ENCODE data around the gene CA5A.
"Not testable (repeated sequence)": the region's sequence is repeated elsewhere in the genome, so short reads cannot be mapped to it uniquely, and the experiment has no call there.

The CA5A gene

DNA sequence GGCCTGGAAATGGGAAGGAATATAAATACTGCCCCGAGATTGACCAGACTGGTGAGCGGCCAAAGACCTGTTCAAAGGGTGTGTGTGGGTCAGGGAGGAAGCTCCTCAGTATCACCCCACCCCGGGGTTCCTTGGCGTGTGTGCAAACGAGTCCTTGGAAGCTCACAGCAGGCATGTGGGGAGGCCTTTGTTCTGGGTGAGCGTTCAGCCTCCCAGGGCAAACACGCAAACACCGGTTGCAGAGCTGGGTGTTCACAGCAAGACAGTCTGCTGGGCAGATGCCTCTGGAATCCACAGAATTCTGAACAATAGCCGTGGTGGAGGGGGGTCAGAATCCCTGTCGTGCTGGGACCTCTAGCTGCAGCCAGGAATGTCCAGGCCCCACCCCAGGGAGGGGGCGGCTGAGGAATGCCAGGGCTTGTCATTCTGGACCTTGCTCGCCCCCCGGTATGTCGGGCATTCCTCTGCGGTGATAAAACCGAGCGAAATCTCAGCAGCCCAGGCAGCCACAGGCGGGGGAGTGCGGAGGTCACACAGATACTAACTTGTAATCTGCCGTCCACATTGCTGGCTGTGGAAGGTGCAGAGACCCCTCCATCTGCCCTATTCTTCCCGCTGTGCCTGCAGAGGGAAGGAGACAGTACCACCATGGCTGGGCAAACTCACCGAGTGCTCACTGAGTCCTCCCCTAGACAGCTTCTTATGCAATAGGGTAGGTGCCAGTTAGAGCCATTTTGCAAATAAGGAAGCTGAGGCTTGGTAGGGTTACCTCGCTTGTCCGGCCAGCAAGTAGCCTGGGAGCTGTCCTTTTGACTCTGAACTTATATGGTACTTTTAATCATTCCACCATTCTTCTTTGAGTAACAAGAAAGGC is 65.7 kb downstream of the CA5A start:
- FAIRE-seq (peak; percentile 66), DNase-seq (ENCODE audit: low spot score) (peak; percentile 92)

DNA sequence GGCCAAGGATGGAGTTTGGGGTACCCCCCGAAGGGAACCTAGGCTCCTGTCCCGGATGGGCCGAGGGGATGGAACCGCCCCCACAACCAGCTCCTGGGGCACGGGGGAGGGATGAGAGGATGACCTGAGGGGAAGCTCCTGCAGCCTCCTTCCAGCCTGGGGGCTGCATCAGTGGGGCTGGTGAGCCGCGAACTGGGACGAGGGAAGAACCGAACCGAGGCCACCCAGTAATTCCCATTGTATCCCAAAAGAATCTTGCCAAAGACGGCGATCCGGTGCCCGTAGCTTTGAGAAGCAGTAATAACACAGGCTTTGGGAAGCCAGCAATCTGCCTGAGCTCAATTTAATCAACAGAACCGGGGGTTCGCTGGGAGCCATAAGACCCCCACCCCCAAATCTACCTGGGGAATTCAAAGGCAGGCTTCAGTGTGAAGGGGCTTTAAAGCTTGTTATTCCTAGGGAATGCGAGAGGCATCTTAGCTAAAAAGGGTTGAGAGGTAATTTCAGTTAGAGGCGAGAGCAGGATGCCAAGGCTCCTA is 66.4 kb downstream of the CA5A start:
- DNase-seq (ENCODE audit: low spot score); FAIRE-seq: not testable (repeated sequence)

DNA sequence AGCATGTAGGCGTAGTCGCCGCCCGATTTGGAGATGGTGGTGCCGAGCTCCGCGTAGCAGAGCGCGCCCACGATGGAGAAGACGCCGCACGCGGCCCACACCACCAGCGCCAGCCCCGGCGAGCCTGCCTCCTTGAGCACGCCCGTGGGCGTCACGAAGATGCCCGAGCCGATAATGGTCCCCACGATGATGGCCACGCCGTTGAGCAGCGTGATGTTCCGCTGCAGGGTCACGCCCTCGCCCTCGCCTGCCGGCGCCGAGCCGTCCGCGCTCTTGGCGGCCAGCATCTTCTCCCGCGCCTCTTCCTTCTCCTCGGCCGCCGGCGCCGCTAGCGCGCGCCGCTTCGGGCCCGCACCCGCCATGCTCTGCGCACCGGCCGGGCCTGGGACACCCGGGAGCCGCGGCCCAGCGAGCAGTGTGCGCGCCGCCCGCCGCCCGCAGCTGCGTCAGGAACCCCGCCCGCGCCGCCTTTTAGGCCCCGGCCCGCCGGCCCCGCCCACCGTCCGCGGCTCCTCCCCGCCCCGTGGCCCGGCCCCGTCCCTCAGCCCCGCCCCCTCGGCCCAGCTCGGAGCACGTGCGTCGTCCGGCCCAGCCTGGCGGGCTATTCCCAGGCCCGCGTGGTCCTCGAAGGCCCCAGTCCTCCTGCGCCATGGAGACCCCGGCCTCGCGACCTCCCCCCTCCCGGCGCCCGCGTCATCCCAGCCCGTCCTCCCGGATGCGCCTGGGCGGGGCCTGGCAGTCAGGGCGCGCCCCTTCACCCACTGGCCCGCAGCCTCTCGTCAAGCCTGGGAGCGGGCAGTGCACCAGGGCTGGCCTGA is 67.1 kb downstream of the CA5A start, which contains the start of gene SLC7A5:
SLC7A5 (minus strand) TSS at position 447 of the 818 bp plus-strand sequence; CDS start at position 362, 85 bp downstream.
- FAIRE-seq, result not testable (repeated sequence)
- peak; percentile 53 for DNase-seq (ENCODE audit: low spot score)

DNA sequence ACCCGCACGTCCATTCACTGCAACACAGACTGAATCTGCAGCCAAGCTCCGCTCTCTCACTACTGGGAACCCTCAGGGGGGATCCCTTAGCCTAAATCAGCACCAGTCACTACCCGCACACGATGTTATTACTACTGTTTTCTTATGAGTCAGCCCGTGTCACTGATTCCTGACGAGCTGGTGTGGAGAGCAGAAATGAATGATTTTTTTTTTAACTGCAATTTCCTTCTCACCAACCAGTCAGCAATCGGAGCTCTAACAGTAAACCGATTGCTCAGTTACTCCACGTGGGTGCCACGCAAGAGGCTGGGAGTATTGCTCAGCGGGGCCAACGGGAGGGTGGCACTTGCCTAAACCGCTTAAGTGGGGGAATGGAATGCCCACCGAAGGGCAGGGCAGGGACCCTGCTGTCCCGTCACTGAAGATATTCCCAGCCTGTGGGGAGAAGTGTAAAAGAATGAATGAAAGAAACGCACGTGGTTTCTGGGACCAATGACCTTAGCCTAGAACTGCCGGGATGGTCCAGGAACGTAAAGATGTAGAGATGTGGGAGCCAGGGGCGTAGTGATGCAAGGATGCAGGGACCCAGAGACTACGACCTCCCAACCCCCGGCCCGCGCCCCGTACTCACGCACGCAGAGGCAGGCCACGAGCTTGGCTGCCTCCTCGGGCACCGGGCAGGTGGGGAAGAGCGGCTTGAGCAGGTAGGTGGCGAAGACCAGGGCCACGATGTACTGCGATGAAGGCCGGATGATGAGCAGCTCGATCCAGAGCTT is 67.9 kb downstream of the CA5A start:
- peak; percentile 88 for DNase-seq (ENCODE audit: low spot score)
- FAIRE-seq, result peak; percentile 70

DNA sequence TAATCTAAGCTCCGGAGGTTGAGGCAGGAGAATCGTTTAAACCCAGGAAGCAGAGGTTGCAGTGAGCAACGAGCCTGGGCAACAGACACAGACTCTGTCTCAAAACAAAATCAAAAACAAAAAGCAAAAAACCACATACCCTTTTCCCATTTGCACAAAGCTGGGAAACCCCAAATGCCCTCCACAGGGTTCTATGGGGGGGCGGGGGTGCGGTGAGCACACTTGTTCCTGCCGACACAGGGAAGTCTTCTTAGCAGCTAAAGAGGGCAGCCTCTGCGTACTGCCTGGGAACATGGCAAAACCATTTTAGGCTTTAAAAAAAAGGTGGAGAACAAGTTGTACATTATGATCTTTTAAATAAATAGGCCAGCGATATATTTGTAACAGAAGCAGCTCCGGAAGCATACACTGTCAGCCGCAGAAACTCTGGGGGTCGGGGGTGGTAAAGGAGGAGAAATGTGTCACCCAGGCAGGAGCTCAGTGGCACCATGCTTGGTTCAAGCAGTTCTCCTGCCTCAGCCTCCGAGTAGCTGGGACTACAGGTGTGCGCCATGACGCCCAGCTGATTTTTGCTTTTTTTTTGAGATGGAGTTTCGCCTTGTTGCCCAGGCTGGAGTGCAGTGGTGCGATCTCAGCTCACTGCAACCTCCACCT is 70.3 kb downstream of the CA5A start:
- FAIRE-seq; DNase-seq (ENCODE audit: low spot score): not testable (repeated sequence)

DNA sequence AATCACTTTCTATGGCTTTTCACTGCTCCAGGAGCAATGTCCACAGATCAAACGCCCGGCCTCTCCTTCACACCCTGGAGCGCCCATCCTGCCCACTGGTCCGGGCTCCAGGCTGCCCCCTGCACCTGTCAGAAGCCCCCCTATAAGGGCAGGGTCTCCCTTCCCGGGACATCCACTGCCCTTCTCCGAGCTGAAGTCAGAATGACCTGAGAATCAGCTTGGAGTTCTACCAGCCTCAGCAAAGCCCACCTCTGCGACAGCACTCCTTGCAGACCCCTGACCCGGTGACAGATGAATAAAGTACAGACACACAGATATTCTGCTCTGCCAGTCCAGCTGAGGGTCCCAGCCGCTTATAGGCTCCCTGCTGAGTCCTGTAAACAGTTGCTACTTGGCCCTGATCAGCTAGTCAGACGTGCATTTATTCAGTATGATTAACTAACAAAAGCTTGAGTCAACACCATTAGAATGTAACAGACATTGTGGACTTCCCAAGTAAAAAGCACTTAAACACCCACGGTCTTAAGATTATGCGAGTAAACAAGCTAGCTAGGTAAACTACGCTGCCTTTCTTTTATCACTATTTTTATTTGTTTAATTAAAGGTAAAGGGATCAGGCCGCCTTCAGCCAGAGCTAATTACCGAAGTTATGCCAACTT is 71.9 kb downstream of the CA5A start:
- DNase-seq (ENCODE audit: low spot score) (peak; percentile 29), FAIRE-seq (no peak)

DNA sequence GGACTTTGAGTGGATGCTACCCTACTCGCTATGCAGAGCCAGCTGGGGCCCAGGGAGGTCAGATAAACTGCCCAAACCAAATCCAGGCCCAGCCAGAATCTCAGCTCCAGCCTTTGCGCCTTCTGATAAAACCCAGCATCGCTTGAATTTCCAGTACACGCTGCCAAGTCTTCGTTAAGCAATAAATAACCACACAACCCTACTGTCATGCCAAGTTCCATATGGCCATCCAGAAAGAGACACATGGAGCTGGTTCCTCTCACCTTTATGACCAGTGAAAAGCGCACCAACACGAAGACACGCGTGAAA is 73.0 kb downstream of the CA5A start:
- FAIRE-seq, result not testable (repeated sequence)

DNA sequence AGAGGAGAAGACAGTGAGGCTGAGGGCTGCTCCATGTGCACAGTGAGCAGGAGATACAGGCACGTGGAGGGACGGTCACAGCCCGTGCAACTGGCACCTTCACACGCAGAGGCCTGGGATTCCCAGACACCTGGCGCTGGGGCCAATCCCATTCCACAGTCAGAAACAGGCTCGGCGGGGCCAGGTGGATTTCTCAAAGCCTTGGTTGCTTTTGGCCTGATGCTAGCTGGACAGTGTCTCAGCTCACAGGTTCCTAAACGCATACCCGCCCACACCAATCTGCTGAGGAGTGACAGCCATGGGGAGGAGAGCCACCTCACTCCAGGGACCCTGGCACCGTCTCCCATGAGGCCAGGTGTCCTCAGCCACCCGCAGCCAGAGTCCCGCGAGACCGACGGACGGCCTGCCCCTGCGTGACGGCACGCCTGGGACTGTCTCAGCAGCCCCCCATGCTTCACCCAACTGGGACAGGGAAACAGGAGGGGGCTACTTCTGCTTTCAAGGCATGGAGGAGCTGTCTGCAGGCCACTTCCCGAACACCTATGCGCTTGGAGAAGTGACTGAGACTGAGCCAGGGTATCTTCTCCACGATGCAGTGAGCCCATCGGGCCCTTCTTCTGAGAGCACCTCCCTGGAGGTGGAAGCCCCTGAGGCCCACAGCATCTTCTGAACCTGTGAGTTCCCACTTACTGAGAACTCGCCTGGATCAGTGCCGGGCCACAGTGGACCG is 73.6 kb downstream of the CA5A start:
- not testable (repeated sequence) for DNase-seq (ENCODE audit: low spot score); FAIRE-seq

More for the DNA sequence above, 73.0 kb downstream of the CA5A start:
- DNase-seq (ENCODE audit: low spot score), result not testable (repeated sequence)

DNA sequence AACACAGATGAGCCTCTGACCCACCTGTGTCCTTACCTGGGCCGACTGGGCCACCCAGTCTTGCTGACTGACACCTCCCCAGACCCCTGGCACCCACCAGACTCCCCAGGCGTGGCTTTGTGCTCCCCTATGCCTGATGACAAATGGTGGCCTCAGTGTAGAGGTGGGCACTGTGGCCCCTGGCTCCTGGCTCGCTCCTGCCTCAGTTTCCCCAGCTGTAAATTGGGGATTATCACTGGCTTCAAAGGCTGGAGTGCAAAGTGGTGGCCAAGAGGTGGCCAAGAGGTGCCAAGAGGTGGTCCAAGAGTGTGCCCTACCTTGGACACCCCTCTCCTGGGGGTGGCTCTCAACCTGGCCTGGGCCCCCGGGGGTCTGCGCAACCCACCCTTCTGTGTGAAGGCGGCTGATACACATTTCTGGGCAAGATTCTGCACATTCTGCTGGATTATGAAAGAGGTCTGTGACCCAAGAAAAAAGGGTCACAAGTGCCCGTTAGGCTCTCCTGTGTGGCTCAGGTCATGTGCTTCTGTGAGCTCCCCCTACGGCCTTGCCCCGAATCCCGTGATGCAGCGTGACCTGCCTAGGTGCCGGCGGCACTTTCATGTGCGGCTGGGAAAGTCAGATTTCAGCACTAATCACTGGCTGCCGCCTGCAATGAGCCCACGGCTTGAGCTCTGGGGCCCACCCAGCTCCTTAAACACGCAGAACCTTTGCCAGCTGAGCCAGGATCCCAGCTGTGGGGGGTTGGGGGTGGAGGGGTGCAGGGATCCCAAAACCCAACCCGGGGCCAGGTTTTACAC is 74.8 kb downstream of the CA5A start:
- not testable (repeated sequence) for FAIRE-seq; DNase-seq (ENCODE audit: low spot score)

DNA sequence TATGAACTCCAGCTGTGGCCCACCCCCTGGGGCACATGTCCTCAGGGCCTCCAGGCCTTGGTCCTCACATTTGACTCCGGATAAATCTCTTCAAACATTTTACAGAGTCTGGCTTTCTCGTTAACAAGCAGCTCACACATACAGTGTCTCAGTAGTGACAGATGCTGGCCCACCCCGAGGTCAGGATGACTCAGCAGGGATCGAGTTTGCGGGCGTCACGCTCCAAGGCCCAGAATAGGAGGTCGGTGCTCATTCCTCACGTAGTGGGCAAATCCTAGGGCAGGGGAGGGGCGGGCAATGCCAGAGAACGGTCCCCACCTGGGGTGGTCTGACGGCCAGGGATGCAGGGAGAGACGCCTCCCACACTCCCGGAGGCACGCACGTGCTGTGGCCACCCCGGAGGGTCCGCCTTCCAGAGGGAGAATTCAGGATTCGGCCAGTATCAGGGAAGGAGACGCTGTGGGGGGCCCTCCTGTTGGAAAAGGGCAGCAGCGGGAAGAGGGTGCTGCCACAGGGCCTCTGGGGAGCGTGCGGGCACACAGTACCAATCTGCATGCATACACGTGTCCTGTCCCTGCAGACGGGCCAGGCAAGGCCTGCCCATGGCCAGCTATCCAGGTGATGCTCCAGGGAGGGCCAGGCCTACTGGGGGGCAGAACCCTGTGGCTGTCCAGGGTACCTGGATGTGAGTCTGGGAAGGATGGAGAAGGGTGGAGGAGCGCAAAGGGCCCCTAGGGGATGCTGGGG is 75.6 kb downstream of the CA5A start:
- peak; percentile 95 for DNase-seq (ENCODE audit: low spot score)
- peak; percentile 91 for FAIRE-seq

DNA sequence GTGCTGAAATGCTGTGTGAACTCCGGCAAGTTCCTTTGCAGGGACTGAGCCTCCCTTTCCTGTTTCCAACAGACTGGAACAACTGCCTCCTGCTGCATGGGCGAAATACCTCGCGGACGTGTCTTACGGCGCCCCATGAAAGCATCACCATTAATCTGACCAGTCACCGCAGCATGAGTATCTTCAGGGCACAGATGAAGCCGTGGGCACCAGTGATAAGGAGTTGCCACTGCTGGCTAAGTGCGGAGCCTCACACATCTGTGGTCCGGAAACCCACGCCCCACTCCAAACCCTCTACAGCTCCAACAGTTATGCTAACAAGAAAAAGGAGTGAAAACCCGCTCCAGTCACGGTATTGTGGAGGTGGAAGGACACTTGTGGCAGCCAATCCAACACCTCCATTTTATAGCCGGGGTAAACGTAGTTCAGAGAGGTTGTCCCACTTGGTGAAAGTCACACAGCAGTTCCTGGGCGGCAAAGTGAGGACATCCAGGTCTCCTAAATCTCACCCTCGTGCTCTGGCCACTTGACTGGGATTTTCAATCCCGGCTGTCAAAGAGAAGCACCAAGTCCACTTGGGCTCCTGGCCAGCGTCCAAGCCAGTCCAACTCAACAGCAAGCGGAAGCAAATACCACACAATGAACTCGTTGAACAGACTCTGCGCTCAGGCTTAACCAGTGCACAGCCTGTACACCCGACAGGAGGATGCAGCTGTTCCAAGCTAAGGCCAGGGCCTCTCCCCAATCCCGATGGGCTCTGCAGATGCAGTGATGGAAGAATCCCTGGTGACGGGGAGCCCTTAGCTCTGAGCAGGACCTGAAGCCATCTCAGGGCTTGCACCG is 78.0 kb downstream of the CA5A start:
- DNase-seq (ENCODE audit: low spot score), result peak; percentile 51
- FAIRE-seq, result not testable (repeated sequence)

DNA sequence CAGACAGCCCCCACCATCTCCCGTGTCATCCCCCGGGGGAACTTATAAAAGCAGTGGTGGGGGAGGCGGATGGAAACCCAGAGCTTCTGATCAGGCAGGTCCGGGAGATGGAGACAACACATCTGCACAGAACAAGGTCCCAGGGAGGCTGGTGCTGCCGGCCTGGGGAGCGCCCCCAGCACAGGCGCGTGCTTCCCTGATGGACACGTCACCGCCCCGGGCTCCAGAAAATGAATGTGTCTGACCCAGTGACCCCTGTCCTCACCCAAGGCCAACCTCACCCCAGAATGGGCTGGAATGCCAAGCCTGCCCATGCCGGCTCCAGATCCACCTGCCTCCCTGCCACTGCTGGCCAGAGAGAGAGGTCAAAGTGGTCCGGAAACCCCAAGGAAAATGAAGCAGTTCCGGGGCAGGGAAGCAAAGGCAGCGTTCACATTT is 79.5 kb downstream of the CA5A start:
- FAIRE-seq (no peak), DNase-seq (ENCODE audit: low spot score) (peak; percentile 67)

DNA sequence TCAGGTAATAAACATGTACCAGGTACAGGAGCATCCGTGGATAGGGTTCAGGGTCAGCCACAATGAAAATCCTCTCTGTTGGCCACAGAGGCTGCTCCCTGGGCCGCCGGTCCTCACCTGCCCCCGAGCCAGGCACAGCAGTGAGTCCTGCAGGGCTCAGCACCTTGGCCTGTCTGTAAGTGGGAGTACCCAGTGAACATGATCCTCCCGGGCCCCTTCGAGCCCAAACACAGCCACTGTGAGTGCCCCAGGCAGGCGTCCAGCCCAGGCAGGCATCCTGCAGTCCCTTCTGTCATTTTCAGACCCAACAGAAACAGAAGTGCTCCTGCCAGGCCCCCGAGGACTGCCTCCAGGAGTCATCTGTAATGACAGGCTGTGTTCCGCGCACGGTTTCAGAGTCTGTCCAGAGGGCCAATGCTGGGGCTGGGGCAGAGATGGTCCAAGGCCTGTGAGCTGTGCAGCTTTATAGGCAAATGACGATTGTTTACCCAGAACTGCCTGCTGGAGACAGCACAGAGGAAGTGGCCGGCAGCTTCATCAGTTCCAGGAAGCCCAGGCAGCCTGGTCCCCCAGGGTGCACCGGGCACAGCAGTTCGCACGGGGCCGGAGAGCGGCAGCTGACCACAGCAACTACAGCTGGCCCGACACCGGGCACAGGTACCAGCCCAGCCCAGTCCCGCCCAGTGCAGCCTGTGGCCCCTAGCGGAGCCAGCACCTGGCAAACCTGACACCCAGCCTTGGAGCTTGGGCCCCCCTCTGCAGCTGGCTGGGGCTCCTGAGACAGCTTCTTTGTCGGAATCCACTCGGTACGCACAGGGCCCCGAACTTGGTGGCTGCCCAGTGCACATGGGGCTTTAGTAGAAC is 80.2 kb downstream of the CA5A start:
- DNase-seq (ENCODE audit: low spot score), result peak; percentile 70

DNA sequence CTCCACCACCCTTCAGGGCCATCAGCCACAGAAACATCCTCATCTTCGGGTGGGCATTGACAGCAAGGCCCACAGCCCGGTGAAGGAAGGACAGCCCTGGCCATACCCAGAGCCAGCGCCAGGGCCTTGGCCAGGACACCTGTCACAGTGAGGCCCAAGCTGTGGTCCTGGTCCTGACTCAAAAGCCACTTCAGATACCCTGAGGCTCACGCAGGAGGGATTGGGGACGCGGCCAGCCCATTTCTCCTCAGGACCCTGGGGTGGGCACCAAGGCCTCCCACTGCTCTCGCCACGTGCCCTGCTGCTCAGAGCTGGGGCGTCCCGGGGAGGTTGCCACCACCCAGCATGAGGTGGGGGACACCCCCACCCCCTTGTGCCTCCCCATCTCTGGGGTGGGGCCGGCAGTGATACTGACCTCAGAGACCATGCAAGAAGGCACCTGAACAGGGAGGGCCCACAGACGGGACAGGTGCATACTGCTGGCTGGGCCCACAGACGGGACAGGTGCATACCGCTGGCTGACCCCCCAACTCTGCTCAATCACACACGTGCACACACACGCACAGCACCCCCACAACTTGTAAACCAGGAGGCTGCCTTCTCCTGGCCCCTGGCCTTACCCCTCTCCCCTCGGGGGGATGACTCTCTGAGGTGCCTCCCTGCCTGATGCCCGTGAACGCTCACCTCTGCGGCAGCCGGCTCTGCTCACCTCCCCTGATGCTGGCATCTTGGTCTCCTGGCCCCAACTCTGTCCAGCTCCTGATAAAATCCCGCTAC is 81.2 kb downstream of the CA5A start:
- no peak for DNase-seq (ENCODE audit: low spot score)
- no peak for FAIRE-seq

More for the DNA sequence above, 80.2 kb downstream of the CA5A start:
- no peak for FAIRE-seq

Measured in RCC 7860 (cell line).